SK-N-SH treated with all-trans-retinoic acid at 6 μM for 48 hours (cell line): ENCODE results near the gene GREB1L.

ENCODE experiments used
- CREB5 ChIP-seq: fragments of 250-450 bp; sonication (Bioruptor Pico); IDR thresholded peaks from 2 replicates; pipeline ENCODE4 v1.5.1; 2020; ENCODE audit warnings: low read depth, mild to moderate bottlenecking, moderate library complexity
- ESRRG ChIP-seq: fragments of 250-450 bp; sonication (Bioruptor Pico); IDR thresholded peaks from 2 replicates; pipeline ENCODE4 v1.6.1; 2021; ENCODE audit warnings: mild to moderate bottlenecking
- RARB ChIP-seq: fragments of 250-450 bp; sonication (Bioruptor Pico); IDR thresholded peaks from 2 replicates; pipeline ENCODE4 v1.8.0; 2021; ENCODE audit warnings: mild to moderate bottlenecking, moderate library complexity
- ZFP3 ChIP-seq: fragments of 250-450 bp; sonication (Bioruptor Pico); IDR thresholded peaks from 2 replicates; pipeline ENCODE4 v1.5.0; 2020; ENCODE audit warnings: mild to moderate bottlenecking, moderate library complexity
- ZFP30 ChIP-seq: fragments of 450-650 bp; formaldehyde crosslinking; IDR thresholded peaks from 2 replicates; pipeline ENCODE4 v1.5.0; 2022; ENCODE audit warnings: mild to moderate bottlenecking, moderate library complexity
- ZNF8 ChIP-seq: fragments of 450-650 bp; formaldehyde crosslinking; IDR thresholded peaks from 2 replicates; pipeline ENCODE4 v1.5.0; 2020; ENCODE audit warnings: mild to moderate bottlenecking, moderate library complexity
- TF ChIP-seq, protein P1 (sequence below): fragments of 250-450 bp; sonication (Bioruptor Pico); IDR thresholded peaks from 2 replicates; pipeline ENCODE4 v1.5.0; 2020; ENCODE audit warnings: mild to moderate bottlenecking, moderate library complexity
- TF ChIP-seq, protein P2 (sequence below): fragments of 250-450 bp; sonication (Bioruptor Pico); IDR thresholded peaks from 2 replicates; pipeline ENCODE4 v1.8.0; 2021; ENCODE audit warnings: low read depth, mild to moderate bottlenecking, moderate library complexity, borderline replicate concordance

- TF ChIP-seq CREB5 (CRISPR knock-in tag) (no peak), ZFP3 (CRISPR knock-in tag) (no peak), ZNF8 (CRISPR knock-in tag) (no peak), RARB (CRISPR knock-in tag) (no peak), ESRRG (CRISPR knock-in tag) (no peak), ZFP30 (CRISPR knock-in tag) (no peak)
- TF ChIP-seq, protein P1, sequence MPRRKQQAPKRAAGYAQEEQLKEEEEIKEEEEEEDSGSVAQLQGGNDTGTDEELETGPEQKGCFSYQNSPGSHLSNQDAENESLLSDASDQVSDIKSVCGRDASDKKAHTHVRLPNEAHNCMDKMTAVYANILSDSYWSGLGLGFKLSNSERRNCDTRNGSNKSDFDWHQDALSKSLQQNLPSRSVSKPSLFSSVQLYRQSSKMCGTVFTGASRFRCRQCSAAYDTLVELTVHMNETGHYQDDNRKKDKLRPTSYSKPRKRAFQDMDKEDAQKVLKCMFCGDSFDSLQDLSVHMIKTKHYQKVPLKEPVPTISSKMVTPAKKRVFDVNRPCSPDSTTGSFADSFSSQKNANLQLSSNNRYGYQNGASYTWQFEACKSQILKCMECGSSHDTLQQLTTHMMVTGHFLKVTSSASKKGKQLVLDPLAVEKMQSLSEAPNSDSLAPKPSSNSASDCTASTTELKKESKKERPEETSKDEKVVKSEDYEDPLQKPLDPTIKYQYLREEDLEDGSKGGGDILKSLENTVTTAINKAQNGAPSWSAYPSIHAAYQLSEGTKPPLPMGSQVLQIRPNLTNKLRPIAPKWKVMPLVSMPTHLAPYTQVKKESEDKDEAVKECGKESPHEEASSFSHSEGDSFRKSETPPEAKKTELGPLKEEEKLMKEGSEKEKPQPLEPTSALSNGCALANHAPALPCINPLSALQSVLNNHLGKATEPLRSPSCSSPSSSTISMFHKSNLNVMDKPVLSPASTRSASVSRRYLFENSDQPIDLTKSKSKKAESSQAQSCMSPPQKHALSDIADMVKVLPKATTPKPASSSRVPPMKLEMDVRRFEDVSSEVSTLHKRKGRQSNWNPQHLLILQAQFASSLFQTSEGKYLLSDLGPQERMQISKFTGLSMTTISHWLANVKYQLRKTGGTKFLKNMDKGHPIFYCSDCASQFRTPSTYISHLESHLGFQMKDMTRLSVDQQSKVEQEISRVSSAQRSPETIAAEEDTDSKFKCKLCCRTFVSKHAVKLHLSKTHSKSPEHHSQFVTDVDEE (CRISPR knock-in tag), result no peak
- TF ChIP-seq, protein P2, sequence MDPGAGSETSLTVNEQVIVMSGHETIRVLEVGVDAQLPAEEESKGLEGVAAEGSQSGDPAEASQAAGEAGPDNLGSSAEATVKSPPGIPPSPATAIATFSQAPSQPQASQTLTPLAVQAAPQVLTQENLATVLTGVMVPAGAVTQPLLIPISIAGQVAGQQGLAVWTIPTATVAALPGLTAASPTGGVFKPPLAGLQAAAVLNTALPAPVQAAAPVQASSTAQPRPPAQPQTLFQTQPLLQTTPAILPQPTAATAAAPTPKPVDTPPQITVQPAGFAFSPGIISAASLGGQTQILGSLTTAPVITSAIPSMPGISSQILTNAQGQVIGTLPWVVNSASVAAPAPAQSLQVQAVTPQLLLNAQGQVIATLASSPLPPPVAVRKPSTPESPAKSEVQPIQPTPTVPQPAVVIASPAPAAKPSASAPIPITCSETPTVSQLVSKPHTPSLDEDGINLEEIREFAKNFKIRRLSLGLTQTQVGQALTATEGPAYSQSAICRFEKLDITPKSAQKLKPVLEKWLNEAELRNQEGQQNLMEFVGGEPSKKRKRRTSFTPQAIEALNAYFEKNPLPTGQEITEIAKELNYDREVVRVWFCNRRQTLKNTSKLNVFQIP, result no peak
These were observed 64.3 kb downstream of the GREB1L start for GRCh38 chr18:21306368-21306767.
